Activated B cell treated with CpG ODN at 0.5 μM for 24 hours (primary cell): ENCODE measurements around the gene FAAP24. TPM values are rescaled to one million over a fixed set of nuclear protein-coding genes. Genes with fewer than 3 reads are reported as not detected.
"Not testable (repeated sequence)": the region's sequence is repeated elsewhere in the genome, so short reads cannot be mapped to it uniquely, and the experiment has no call there.

Experiments used
- ATAC-seq: fragments of 200-7000 bp; cut with Tn5 transposase; one replicate; pipeline ENCODE4 v1.10.0; 2021; ENCODE audit warnings: low read depth, mild to moderate bottlenecking, moderate library complexity
- CTCF ChIA-PET: fragments of 350-600 bp; sonication (Branson Sonifier 250); formaldehyde crosslinking; loops from one replicate; lab custom pipeline; 2021; ENCODE audit warnings: antibody characterized with exemption; lab: Charles Lee
- POLR2A ChIA-PET: fragments of 350-600 bp; sonication (Branson Sonifier 250); formaldehyde crosslinking; loops from one replicate; lab custom pipeline; 2021; ENCODE audit warnings: antibody characterized with exemption; lab: Charles Lee
- DNase-seq: peaks from one replicate; pipeline ENCODE4 v3.0.0; 2022
- H3K27ac Mint-ChIP-seq: one replicate; pipeline ENCODE4 v1.8.0; 2020; ENCODE audit warnings: mixed read lengths
- H3K27me3 Mint-ChIP-seq: one replicate; pipeline ENCODE4 v1.8.0; 2021; ENCODE audit warnings: mixed read lengths
- H3K36me3 Mint-ChIP-seq: one replicate; pipeline ENCODE4 v1.8.0; 2021; ENCODE audit warnings: low read depth, mixed read lengths
- H3K4me1 Mint-ChIP-seq: one replicate; pipeline ENCODE4 v1.8.0; 2021; ENCODE audit warnings: mixed read lengths
- H3K4me3 Mint-ChIP-seq: one replicate; pipeline ENCODE4 v1.8.0; 2020; ENCODE audit warnings: mild to moderate bottlenecking, mixed read lengths
- H3K9me3 Mint-ChIP-seq: one replicate; pipeline ENCODE4 v1.8.0; 2020; ENCODE audit warnings: mixed read lengths
- CTCF ChIP-seq: fragments of 200-600 bp; IDR thresholded peaks from one replicate; pipeline ENCODE4 v1.8.0; 2022; ENCODE audit warnings: antibody characterized with exemption, mild to moderate bottlenecking
- intact Hi-C: fragments of 100-400 bp; cut with micrococcal nuclease; formaldehyde crosslinking; loops from one replicate; pipeline ENCODE4 v1.15.1; 2024
- total RNA-seq: library from RNA; stranded (reverse); gene quantifications from 2 replicates; pipeline ENCODE4 v1.2.3, GENCODE V29; 2022

Gene FAAP24
- total RNA-seq, 1 donor from 2014 or later: 3.7 TPM

GRCh38 chr19:32971012-32971595 lies 938 bp upstream of the FAAP24 start:
- peaks cover 22% of the 10 kb centered on the region for H3K36me3 Mint-ChIP-seq
- peak overlapping the region; percentile 99 for H3K4me3 Mint-ChIP-seq
- no peak for ATAC-seq
- CTCF ChIA-PET: interaction anchor here (0.6 kb wide), 1 partner anchor 1167 kb away, joined by 4 read pairs; no protein-coding TSS in a partner anchor
- no peaks in the 10 kb centered on the region for H3K9me3 Mint-ChIP-seq
- POLR2A ChIA-PET: interaction anchor here (0.5 to 1.7 kb wide), 4 partner anchors 110 to 565 kb away, joined by 3 to 5 read pairs (median 4); partner anchors contain the start of genes DPY19L3 and GPATCH1
- no peaks in the 10 kb centered on the region for H3K27me3 Mint-ChIP-seq
- peak overlapping the region; percentile 97 for H3K27ac Mint-ChIP-seq
- TF ChIP-seq CTCF: no peak
- DNase-seq: no peak
- intact Hi-C loops: loop anchor here (5.0 kb wide), 4 partner anchors 279 to 624 kb away; partner anchors contain the start of genes CEBPG, DPY19L3, NUDT19 and ZNF507
- H3K4me1 Mint-ChIP-seq: peaks cover 15% of the 10 kb centered on the region

GRCh38 chr19:32976223-32976805 lies 4.3 kb downstream of the FAAP24 start:
- no peak for TF ChIP-seq CTCF
- ATAC-seq (no peak), DNase-seq (peak; percentile 24)
- peaks cover 9% of the 10 kb centered on the region for H3K4me1 Mint-ChIP-seq
- POLR2A ChIA-PET: interaction anchor here (0.5 to 0.7 kb wide), 2 partner anchors 86 to 142 kb away, joined by 3 to 4 read pairs; no protein-coding TSS in a partner anchor
- CTCF ChIA-PET: interaction anchor here (1.3 to 1.8 kb wide), 2 partner anchors 9 to 143 kb away, joined by 5 to 7 read pairs; no protein-coding TSS in a partner anchor
- H3K9me3 Mint-ChIP-seq: no peaks in the 10 kb centered on the region
- H3K27me3 Mint-ChIP-seq: no peaks in the 10 kb centered on the region
- H3K4me3 Mint-ChIP-seq: no peak overlapping the region
- H3K36me3 Mint-ChIP-seq: peaks cover 9% of the 10 kb centered on the region
- no peak overlapping the region for H3K27ac Mint-ChIP-seq
- intact Hi-C loops: no loop called here

- no peak for TF ChIP-seq CTCF
- DNase-seq (no peak), ATAC-seq (no peak)
- Mint-ChIP-seq H3K4me3 (no peak overlapping the region), H3K36me3 (peaks cover 6% of the 10 kb centered on the region), H3K27me3 (no peaks in the 10 kb centered on the region), H3K4me1 (peaks cover 2% of the 10 kb centered on the region), H3K9me3 (no peaks in the 10 kb centered on the region), H3K27ac (no peak overlapping the region)
- POLR2A ChIA-PET: no interaction called here
- CTCF ChIA-PET: no interaction called here
- intact Hi-C loops: no loop called here
Observed at GRCh38 chr19:32977280-32977679, 5.2 kb downstream of the FAAP24 start.

- POLR2A ChIA-PET, H3K27ac Mint-ChIP-seq, H3K9me3 Mint-ChIP-seq, intact Hi-C loops, H3K4me1 Mint-ChIP-seq, H3K4me3 Mint-ChIP-seq, ATAC-seq, CTCF ChIA-PET, H3K36me3 Mint-ChIP-seq, DNase-seq, H3K27me3 Mint-ChIP-seq: not testable (repeated sequence)
Observed at GRCh38 chr19:32977813-32978212, 5.8 kb downstream of the FAAP24 start.

GRCh38 chr19:32979807-32980206 lies 7.8 kb downstream of the FAAP24 start:
- H3K9me3 Mint-ChIP-seq, H3K27ac Mint-ChIP-seq, POLR2A ChIA-PET, ATAC-seq, intact Hi-C loops, H3K27me3 Mint-ChIP-seq, H3K4me1 Mint-ChIP-seq, DNase-seq, H3K36me3 Mint-ChIP-seq, H3K4me3 Mint-ChIP-seq, CTCF ChIA-PET: not testable (repeated sequence)

GRCh38 chr19:32982488-32982887 lies 10.4 kb downstream of the FAAP24 start:
- CTCF ChIA-PET, H3K9me3 Mint-ChIP-seq, intact Hi-C loops, ATAC-seq, DNase-seq, H3K4me3 Mint-ChIP-seq, H3K27me3 Mint-ChIP-seq, H3K36me3 Mint-ChIP-seq, H3K27ac Mint-ChIP-seq, POLR2A ChIA-PET, H3K4me1 Mint-ChIP-seq: not testable (repeated sequence)

GRCh38 chr19:32988254-32988653 lies 16.2 kb downstream of the FAAP24 start:
- ATAC-seq, CTCF ChIA-PET, H3K9me3 Mint-ChIP-seq, H3K4me1 Mint-ChIP-seq, H3K4me3 Mint-ChIP-seq, H3K27me3 Mint-ChIP-seq, intact Hi-C loops, DNase-seq, H3K27ac Mint-ChIP-seq: not testable (repeated sequence)
- H3K36me3 Mint-ChIP-seq: peaks cover 15% of the 10 kb centered on the region
- POLR2A ChIA-PET: interaction anchor here (0.7 kb wide), 1 partner anchor 362 kb away, joined by 5 read pairs; no protein-coding TSS in a partner anchor
